NCI-H2227 (cell line): ENCODE data around the gene PCBP3.
"Not testable (repeated sequence)": the region's sequence is repeated elsewhere in the genome, so short reads cannot be mapped to it uniquely, and the experiment has no call there.

Experiments
- DNase-seq: peaks from one replicate; lab custom pipeline; 2025; ENCODE audit not compliant: unreplicated experiment; lab: John Stamatoyannopoulos, UW

Gene PCBP3

DNA sequence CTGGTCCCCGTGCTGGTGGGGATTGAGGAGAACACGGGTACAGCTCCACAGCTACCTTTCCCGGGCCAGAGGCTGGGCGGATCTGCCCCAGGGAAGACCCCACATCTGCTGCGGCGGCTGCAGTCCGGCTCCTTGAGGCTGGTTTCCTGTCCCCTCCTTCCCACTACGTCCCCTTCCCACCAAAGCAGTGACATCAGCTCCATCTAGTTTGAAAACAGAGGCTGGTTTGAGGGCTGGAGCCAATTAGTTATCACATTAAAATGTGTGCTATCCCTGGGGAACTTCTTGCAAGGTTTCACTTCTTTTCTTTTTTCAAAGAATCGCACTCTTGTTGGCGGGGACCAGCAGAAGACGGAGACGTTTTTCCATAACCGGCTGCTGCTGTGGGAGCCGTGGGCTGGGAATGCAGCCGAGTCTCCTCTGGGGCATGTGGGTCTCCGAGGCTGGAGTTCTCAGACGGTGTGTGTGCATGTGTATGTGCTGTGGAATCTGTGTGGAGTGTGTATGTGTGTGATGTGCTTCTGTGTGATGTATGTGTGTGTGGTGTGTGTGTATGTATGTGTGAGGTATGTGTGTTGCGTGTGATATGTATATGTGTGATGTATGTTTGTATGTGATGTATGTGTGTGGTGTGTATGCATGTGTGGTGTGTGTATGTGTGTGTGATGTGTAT is 8.9 kb upstream of the PCBP3 start:
- DNase-seq, result no peak

DNA sequence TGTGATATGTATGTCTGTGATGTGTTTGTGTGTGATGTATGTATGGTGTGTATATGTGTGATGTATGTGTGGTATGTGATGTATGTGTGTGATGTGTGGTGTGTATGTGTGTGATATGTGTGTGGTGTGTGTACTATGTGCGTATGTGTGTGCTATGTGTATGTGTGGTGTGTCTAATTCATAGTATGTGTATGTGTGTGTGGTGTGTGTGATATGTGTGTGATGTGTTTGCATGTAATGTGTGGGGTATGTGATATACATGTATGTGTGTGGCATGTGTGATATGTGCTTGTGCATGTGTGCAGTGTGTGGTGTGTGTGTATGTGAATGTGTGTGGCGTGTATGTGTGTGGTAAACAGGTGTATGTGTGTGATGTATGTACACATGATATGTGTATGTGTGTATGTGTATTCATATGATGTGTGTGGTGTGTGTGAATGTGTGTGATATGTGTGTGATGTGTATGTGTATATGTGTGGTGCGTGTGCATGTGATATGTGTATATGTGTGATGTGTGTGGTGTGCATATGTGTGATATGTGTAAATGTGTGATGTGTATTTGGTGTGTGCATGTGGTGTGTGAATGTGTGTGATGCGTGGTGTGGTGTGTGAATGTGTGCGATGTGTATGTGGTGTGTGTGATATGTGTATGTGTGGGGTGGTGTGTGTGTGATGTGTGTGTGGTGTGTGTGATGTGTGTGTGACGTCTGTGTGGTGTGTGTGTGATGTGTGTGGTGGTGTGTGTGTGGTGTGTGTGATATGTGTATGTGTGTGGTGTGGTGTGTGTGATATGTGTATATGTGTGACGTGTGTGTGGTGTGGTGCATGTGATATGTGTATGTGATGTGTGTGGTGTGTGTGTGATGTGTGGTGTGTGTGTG is 8.0 kb upstream of the PCBP3 start:
- DNase-seq, result no peak

DNA sequence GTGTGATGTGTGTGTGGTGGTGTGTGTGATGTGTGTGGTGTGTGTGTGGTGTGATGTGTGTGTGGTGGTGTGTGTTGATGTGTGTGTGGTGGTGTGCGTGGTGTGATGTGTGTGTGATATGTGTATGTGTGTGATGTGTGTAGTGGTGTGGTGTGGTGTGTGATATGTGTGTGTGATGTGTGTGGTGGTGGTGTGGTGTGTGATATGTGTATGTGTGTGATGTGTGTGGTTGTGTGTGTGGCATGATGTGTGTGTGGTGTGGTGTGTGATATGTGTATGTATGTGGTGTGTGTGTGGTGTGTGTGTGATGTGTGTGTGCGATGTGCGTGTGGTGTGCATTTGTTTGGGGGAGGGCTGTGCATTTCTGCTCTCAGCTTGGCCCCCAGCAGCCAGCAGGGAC is 7.1 kb upstream of the PCBP3 start:
- DNase-seq, result no peak

- no peak for DNase-seq
Observed at GRCh38 chr21:45636951-45637646, 6.4 kb upstream of the PCBP3 start.

- DNase-seq, result no peak
Observed at GRCh38 chr21:45637883-45638282, 5.6 kb upstream of the PCBP3 start.

DNA sequence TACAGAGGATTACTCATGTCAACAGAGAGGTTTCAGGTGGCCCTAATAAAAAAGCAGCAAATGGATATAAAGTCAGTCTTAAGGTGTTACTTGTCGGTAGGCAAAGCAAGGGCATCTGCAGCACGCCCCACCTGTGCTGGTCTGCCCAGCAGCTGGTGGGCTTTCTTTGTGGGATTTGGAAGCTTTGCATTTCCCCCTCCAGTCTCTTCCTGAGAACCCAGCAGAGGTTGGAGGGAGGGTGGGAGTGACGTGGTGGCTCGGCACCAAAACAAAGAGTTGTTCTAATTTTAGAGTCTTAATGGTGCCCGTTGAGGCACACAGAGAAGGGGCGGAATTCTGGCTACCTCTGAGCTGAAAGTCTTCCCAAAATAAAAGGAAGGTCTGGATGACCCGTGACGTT is 4.8 kb upstream of the PCBP3 start:
- DNase-seq, result no peak

DNA sequence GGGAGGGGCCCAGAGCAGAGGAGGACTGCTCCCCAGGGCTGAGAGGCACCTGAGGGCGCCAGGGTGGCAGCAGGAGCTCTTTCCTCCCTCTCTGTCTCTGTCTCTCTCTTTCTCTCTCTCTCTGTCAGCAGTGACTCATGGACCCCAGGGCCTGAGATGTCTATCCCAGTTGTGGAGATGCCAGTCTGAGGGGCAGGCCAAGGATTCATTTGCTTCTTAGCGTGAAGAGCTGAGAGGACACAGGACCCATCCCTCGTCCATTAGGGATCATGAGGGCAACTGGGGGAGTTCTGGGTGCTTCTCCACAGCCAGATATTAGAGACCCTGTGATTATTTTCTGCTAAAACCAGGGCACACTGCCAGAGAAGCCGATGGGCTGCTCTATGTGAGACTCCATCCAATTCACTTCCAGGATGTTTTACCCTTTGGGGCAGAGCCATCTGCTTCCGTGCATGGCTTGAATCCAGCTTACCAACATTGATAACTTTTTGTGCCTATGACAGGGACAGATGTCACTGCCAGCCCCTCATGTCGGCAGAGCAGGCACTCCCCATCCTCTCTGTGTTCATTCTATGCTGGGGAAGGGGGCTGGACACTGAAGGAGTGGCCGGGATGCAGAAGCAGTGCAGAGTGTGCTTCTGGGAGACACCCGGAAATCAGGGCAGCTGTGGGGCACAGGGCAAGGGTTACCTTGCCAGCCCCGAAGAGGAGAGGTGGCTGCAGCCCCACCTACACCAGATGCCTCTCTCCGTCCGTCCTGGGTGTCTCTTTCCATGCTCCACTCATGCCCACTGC is 4.1 kb upstream of the PCBP3 start:
- DNase-seq, result peak; percentile 23

- peak; percentile 52 for DNase-seq
Observed at GRCh38 chr21:45640001-45640887, 3.3 kb upstream of the PCBP3 start.

DNA sequence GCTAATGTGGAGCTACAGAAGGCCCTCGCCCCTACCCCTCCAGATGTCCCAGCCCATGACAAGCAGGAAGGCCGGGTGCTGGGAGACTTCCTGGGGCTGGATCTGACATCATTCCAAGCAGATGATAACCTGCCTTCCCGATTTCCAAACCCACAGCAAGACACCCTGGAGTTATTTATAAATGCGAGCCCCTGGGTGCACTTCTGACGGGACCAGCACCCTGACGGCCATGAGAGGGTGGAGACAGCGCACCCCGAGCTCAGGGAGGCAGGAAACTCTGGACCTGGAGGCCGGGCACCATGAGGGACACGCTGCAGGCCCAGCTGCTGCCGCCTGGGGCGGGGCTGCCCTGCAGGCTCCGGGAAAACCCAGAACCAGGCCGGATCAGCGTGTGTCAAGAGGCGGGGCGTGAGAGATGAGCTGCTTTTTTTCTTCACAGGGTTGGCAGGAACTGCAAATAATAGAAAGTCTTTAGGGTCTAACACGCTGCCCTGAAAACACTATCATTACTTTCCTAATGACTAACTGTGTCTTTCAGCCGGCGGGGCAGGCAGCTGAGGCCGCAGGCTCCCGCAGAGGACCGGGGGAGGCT is 2.5 kb upstream of the PCBP3 start:
- DNase-seq, result peak; percentile 93

GRCh38 chr21:45641480-45642035 is 2.0 kb upstream of the PCBP3 start:
- DNase-seq, result peak; percentile 70

DNA sequence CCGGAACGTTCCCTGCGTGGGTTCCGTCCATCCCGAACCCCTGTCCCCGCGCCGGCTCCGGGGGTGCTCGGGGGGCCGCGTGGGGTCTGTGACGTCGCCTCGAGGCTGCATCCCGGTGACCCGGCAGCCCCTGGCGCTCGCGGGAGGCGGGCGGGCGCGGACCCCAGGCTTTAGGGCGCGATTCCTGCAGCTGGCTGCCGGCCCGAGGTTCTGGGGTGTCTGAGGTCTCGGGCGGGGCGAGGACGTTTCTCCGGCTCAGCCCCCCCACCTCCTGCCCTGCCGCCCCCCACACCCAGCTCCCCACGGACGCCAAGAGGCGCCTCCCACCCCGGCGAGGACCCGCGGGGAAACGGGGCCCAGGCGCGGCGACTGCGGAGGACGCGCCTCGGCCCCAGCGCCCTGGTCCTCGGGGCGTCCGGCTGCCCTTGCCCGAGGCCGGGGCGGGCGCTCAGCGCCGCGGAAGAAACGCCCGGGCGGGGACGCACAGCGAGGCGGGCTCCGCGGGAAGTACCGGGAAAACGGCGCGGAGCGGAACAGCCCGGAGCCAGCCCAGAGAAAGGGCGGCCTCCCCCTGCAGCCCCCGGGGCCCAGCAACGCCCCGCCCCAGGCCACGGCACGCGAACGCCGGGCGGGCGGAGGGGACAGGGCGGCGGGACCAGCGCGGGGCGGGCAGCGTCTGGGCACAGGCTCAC is 1.3 kb upstream of the PCBP3 start:
- DNase-seq, result peak; percentile 85

DNA sequence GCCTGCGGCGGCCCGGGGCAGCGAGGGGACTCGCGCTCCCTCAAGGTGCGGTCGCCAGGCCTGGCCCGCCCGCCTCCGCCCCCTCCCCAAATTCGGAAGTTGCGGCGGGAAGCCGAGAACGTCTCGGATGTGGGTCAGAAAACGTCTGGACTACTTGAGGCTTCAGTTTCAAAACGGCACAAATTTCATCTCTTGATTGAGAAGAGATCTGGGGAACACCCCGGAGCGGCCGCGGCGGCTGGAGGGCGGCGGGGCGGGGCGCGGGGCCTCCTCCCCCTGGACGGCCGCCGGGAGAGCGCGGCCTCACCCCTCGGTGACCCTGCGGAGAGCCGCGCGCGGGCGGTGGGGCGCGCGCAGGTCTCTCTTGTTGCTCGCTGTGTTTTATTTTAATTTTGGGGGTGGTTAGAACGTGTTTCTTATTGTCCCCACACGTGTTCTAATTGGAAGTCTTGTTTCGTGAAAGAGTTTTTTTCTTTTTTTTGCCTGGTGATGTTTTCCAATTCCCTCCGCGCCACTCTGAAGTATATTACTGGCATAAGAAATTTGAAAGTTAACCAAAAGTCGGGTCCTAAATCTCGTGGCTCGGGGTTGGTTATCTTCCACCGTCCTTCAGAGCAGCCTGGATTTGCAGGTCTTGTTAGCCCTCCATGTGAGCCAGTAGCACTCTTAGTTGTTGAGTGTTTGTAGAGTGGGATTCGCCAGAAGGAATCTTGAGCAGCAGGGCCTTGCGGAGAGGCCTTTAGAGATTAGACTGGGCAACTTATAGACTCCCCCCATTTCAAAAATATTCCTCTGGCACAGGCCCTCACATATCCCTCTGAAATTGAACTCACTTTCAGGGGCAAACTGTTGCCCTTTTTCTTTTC is 749 bp downstream of the PCBP3 start:
- DNase-seq, result peak; percentile 53

DNA sequence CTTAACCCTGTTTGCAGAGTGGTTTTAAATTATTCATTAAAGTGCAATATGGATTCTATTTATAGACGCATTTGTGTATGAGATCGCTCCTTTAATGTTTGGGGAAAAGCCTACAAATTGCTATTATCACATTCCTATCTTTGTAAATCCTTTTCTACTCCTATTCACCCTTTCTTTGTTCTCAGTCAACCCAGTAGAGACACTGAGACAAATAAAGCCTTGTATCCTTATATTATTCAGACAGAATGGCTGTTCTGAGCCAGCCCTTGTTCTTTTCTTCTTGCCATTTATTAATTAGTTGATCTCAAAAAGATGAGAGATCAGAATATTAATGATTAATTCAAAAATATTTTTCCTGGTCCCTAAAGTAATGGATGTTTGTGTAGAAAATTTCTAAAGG is 8.4 kb downstream of the PCBP3 start:
- no peak for DNase-seq

GRCh38 chr21:45655124-45655523 is 11.6 kb downstream of the PCBP3 start:
- no peak for DNase-seq

GRCh38 chr21:45656114-45656513 is 12.6 kb downstream of the PCBP3 start:
- not testable (repeated sequence) for DNase-seq

GRCh38 chr21:45661913-45662622 is 18.5 kb downstream of the PCBP3 start:
- not testable (repeated sequence) for DNase-seq

DNA sequence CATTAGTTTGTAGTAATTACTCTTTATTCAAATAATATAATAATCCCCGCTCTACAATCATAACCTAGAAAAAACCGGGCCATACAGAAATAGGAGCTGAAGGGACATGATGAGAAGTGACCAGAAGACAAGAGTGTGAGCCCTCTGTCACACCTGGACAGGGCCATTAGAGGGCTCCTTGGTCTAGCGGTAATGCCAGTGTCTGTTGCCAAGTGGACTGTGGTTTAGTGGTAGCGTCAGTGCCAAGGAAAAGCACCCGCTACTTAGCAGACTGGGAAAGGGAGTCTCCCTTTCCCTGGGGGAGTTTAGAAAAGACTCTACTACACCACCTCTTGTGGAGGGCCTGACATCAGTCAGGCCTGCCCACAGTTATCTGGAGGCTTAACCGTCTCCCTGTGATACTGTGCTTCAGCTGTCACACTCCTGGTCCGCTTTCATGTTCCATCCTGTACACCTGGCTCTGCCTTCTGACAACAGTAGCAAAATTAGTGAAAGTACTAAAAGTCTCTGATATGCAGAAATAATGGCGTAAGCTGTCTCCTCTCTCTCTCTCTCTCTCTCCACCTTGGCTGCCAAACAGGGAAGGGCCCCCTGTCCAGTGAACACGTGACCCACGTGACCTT is 19.2 kb downstream of the PCBP3 start:
- not testable (repeated sequence) for DNase-seq
